Stimulated activated naive B cell treated with anti-CD40 and anti-IgM and Interleukin-4, amounts not matched to agents 10 μg/mL and 1 μg/mL and 100 μg/mL, for 72 hours (primary cell): ENCODE measurements around the gene GPR89A.
"Not testable (repeated sequence)": the region's sequence is repeated elsewhere in the genome, so short reads cannot be mapped to it uniquely, and the experiment has no call there.

Source experiments
- ATAC-seq, 2 donors: fragments of 150-1000 bp; cut with Tn5 transposase; replicated peaks; 2 replicates each; pipeline ENCODE4 v1.10.0; 2021; ENCODE audit warnings: moderate library complexity in 1 of 2
- DNase-seq: peaks from one replicate; pipeline ENCODE4 v3.0.0; 2021
- H3K27ac Mint-ChIP-seq: one replicate; pipeline ENCODE4 v1.8.0; 2022; ENCODE audit warnings: mild to moderate bottlenecking, mixed read lengths
- H3K27me3 Mint-ChIP-seq, 2 donors: one replicate each; pipeline ENCODE4 v1.8.0; 2022; ENCODE audit warnings: mixed read lengths in 2 of 2
- H3K36me3 Mint-ChIP-seq, 2 donors: one replicate each; pipeline ENCODE4 v1.8.0; 2022; ENCODE audit warnings: mixed read lengths in 2 of 2, mild to moderate bottlenecking in 1 of 2
- H3K4me1 Mint-ChIP-seq, 2 donors: one replicate each; pipeline ENCODE4 v1.8.0; 2022; ENCODE audit warnings: mixed read lengths in 2 of 2, mild to moderate bottlenecking in 1 of 2
- H3K4me3 Mint-ChIP-seq, 2 donors: one replicate each; pipeline ENCODE4 v1.8.0; 2022; ENCODE audit warnings: mild to moderate bottlenecking in 2 of 2, mixed read lengths in 2 of 2, moderate library complexity in 1 of 2
- H3K9me3 Mint-ChIP-seq, 2 donors: one replicate each; pipeline ENCODE4 v1.8.0; 2022; ENCODE audit warnings: mixed read lengths in 2 of 2, mild to moderate bottlenecking in 1 of 2

GPR89A gene

DNA sequence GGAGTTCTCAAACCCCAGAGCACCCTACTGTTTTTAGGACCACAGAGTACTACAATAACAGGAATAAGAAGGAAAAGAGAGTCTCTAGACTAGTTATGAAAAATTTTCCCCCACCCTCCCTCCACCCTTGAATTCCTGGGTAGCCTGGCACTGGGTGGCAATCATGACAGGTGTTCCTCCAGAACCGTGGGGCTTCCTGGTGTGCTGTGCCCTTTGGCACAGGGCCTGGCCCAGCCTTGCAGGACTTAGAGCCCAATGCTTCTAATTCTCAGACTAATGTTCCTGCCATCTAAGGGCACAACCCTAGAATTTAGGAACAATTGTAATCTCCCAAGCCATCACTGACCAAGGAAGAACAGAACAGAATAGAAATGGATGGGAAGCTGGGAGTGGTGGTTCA is 110.0 kb downstream of the GPR89A start:
- H3K9me3 Mint-ChIP-seq = no peaks in the 10 kb centered on the region
- H3K4me3 Mint-ChIP-seq = no peak overlapping the region
- no peak overlapping the region for H3K27ac Mint-ChIP-seq
- DNase-seq = no peak
- peaks cover 9 to 11% of the 10 kb centered on the region in 2 donors for H3K4me1 Mint-ChIP-seq
- peaks cover 21 to 33% of the 10 kb centered on the region in 2 donors for H3K27me3 Mint-ChIP-seq
- no peak for ATAC-seq
- H3K36me3 Mint-ChIP-seq = no peaks in the 10 kb centered on the region

GRCh38 chr1:145718465-145718864 is 110.7 kb downstream of the GPR89A start:
- not testable (repeated sequence) for H3K9me3 Mint-ChIP-seq, H3K27ac Mint-ChIP-seq, H3K4me3 Mint-ChIP-seq, H3K36me3 Mint-ChIP-seq, DNase-seq, ATAC-seq
- Mint-ChIP-seq H3K4me1 (peaks cover 9 to 11% of the 10 kb centered on the region in 2 donors), H3K27me3 (peaks cover 21 to 33% of the 10 kb centered on the region in 2 donors)

GRCh38 chr1:145719230-145720079 is 111.7 kb downstream of the GPR89A start, which contains the start of gene CD160:
TSS of gene CD160 (plus strand) at chr1:145719499. CDS start at chr1:145728328, 8,829 bp downstream.
- ATAC-seq (no peak), DNase-seq (no peak)
- peaks cover 9 to 11% of the 10 kb centered on the region in 2 donors for H3K4me1 Mint-ChIP-seq
- H3K27ac Mint-ChIP-seq = no peak within 1 kb of the TSS
- H3K9me3 Mint-ChIP-seq = no peaks in the 10 kb centered on the region
- H3K27me3 Mint-ChIP-seq = peaks cover 21 to 33% of the 10 kb centered on the region in 2 donors
- no peak within 1 kb of the TSS for H3K4me3 Mint-ChIP-seq
- no peaks in the 10 kb centered on the region for H3K36me3 Mint-ChIP-seq
